Breast epithelium (tissue), 4 donors: Measurements from ENCODE around the gene ETFA. TPM values are rescaled to one million over a fixed set of nuclear protein-coding genes. Genes with fewer than 3 reads are reported as not detected.
A peak's percentile ranks its signal among the peaks of the same experiment; 100 is the strongest.

Experiments used
- DNase-seq, 2 donors: peaks; one replicate each; pipeline ENCODE4 v3.0.0-alpha.2; 2019; ENCODE audit warnings: low spot score in 2 of 2
- H3K27ac ChIP-seq, 2 donors: fragments of 200-600 bp; sonication (generic) in 1 of 2; one replicate each; pipeline ENCODE4 v1.5.1; 2016 to 2019; ENCODE audit warnings: mild to moderate bottlenecking in 1 of 2
- H3K27me3 ChIP-seq, 2 donors: fragments of 200-600 bp; sonication (generic) in 1 of 2; one replicate each; pipeline versions ENCODE4 v1.5.1 to v1.6.0; 2017 to 2019; ENCODE audit warnings: control low read depth in 1 of 2, mild to moderate bottlenecking in 1 of 2
- H3K36me3 ChIP-seq: fragments of 200-600 bp; one replicate; pipeline ENCODE4 v1.5.1; 2019
- H3K4me1 ChIP-seq, 2 donors: fragments of 200-600 bp; sonication (generic); one replicate each; pipeline ENCODE4 v1.5.1; 2016 to 2019; ENCODE audit warnings: control low read depth in 1 of 2
- H3K4me3 ChIP-seq, 3 donors: fragments of 200-600 bp; sonication (generic); 1 replicate in 2 of 3; 2 replicates in 1 of 3; pipeline ENCODE4 v1.5.1; 2016 to 2019; ENCODE audit warnings: mild to moderate bottlenecking in 3 of 3, moderate library complexity in 2 of 3
- H3K9me3 ChIP-seq, 2 donors: fragments of 200-600 bp; sonication (generic) in 1 of 2; one replicate each; pipeline ENCODE4 v1.5.1; 2016 to 2019; ENCODE audit warnings: control low read depth in 1 of 2
- POLR2A ChIP-seq: fragments of 450-650 bp; IDR thresholded peaks from one replicate; pipeline ENCODE4 v1.6.1; 2016; ENCODE audit warnings: antibody characterized with exemption, mild to moderate bottlenecking, moderate library complexity
- POLR2AphosphoS5 ChIP-seq, 3 donors: sonication (generic); formaldehyde crosslinking; IDR thresholded peaks; one replicate each; pipeline ENCODE4 v1.6.1; 2017; ENCODE audit warnings: antibody characterized with exemption in 3 of 3
- intact Hi-C: fragments of 100-400 bp; cut with DNase I; formaldehyde crosslinking; loops from one replicate; pipeline ENCODE4 v1.15.1; 2023; ENCODE audit warnings: low total_unique reads
- total RNA-seq, 3 donors: library from RNA; depleted of rRNA; stranded (reverse); fragments of >200 nt; gene quantifications; one replicate each; pipeline ENCODE4 v1.1.0, GENCODE V29; 2016
- TF ChIP-seq, protein P1 (sequence below), 3 donors: fragments of 450-650 bp; IDR thresholded peaks; one replicate each; pipeline ENCODE4 v1.5.1; 2016 to 2017; ENCODE audit warnings: antibody characterized with exemption in 3 of 3, mild to moderate bottlenecking in 3 of 3, moderate library complexity in 3 of 3

ETFA gene
- total RNA-seq, 3 donors from 2014 or later, result 96.0 to 108 (median 108) TPM

GRCh38 chr15:76208084-76208785 is 103.0 kb downstream of the ETFA start:
- Histone ChIP-seq H3K27ac (no peak overlapping the region), H3K4me3 (no peak overlapping the region), H3K9me3 (no peaks in the 10 kb centered on the region), H3K36me3 (no peaks in the 10 kb centered on the region), H3K4me1 (no peaks in the 10 kb centered on the region), H3K27me3 (no peaks in the 10 kb centered on the region)
- no peak for TF ChIP-seq POLR2AphosphoS5 (IDR thresholded peaks at IDR 0.05)
- no peak for TF ChIP-seq POLR2A
- TF ChIP-seq, protein P1, sequence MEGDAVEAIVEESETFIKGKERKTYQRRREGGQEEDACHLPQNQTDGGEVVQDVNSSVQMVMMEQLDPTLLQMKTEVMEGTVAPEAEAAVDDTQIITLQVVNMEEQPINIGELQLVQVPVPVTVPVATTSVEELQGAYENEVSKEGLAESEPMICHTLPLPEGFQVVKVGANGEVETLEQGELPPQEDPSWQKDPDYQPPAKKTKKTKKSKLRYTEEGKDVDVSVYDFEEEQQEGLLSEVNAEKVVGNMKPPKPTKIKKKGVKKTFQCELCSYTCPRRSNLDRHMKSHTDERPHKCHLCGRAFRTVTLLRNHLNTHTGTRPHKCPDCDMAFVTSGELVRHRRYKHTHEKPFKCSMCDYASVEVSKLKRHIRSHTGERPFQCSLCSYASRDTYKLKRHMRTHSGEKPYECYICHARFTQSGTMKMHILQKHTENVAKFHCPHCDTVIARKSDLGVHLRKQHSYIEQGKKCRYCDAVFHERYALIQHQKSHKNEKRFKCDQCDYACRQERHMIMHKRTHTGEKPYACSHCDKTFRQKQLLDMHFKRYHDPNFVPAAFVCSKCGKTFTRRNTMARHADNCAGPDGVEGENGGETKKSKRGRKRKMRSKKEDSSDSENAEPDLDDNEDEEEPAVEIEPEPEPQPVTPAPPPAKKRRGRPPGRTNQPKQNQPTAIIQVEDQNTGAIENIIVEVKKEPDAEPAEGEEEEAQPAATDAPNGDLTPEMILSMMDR (IDR thresholded peaks at IDR 0.05), result no peak
- intact Hi-C loops, result no loop called here
- DNase-seq, result no peak

- no peak for TF ChIP-seq POLR2AphosphoS5 (IDR thresholded peaks at IDR 0.05)
- TF ChIP-seq, protein P1 (IDR thresholded peaks at IDR 0.05), result no peak
- no peak for TF ChIP-seq POLR2A
- Histone ChIP-seq H3K4me1 (no peaks in the 10 kb centered on the region), H3K27ac (no peak overlapping the region), H3K4me3 (no peak overlapping the region), H3K9me3 (no peaks in the 10 kb centered on the region), H3K27me3 (no peaks in the 10 kb centered on the region), H3K36me3 (no peaks in the 10 kb centered on the region)
- intact Hi-C loops, result no loop called here
- peak; percentile 80 to 90 for DNase-seq
Measured at GRCh38 chr15:76206325-76206976, 104.8 kb downstream of the ETFA start.

DNA sequence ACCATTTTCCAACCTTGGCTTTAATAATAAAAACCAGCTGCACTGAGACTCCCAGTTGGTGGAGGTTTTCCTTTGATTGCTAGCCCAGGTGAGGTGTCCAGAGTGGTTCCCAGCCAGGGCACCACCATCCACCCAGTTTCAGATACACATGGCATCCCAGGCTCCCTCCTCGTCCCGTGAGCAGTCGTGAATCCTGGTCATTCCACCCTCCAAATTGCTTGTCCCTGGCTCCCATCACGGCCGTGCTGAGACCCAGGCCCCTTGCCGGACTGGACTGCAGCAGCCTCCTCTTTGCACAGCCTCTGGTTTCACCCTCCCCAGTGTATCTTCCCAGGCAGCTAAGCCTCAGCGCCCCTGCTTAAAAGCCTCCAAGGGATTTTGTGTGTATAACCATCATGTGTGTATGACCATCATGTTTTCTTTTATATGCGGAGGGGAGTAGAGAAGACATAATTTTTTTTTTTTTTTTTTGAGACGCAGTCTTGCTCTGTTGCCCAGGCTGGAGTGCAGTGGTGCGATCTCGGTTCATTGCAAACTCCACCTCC is 106.3 kb downstream of the ETFA start:
- H3K27me3 ChIP-seq, result no peaks in the 10 kb centered on the region
- no peak for DNase-seq
- TF ChIP-seq, protein P1 (IDR thresholded peaks at IDR 0.05), result no peak
- TF ChIP-seq POLR2A, result no peak
- no peak for TF ChIP-seq POLR2AphosphoS5 (IDR thresholded peaks at IDR 0.05)
- H3K4me1 ChIP-seq, result no peaks in the 10 kb centered on the region
- no peaks in the 10 kb centered on the region for H3K36me3 ChIP-seq
- intact Hi-C loops, result no loop called here
- H3K27ac ChIP-seq, result no peak overlapping the region
- H3K9me3 ChIP-seq, result no peaks in the 10 kb centered on the region
- no peak overlapping the region for H3K4me3 ChIP-seq

DNA sequence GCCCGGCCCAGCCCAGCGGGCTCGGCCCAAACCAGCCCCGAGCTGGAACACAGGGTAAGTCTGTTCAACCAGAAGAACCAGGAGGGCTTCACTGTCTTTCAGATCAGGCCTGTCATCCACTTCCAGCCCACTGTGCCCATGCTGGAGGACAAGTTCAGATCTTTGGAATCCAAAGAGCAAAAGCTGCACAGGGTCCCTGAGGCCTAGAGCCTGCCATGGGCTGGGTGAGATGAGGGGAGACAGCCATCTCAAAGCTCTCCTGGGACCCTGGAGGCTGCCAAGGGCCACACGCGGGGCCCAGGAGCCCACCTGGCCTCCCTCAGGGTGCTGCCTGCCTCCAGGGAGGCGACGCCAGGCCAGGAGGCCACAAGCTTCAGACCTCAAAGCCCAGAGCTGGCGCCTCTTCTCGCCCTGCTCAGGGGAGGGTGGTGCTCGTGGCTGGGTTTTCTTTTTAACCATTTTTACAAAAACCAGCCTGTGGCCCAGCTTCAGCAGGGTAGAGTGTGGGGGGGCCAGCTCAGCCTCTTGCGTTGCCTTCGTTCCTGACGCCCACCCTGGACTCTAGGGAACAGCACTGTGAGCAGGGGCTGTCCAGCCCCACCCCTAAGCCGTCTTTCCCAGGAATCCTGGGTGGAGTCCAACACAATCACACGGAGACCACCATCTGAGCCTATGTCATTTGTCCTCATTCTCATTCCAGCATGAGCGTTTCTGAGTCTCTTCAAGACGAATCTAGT is 107.0 kb downstream of the ETFA start:
- intact Hi-C loops, result no loop called here
- H3K36me3 ChIP-seq, result no peaks in the 10 kb centered on the region
- no peaks in the 10 kb centered on the region for H3K27me3 ChIP-seq
- no peak for DNase-seq
- no peak overlapping the region for H3K4me3 ChIP-seq
- no peaks in the 10 kb centered on the region for H3K4me1 ChIP-seq
- TF ChIP-seq POLR2AphosphoS5 (IDR thresholded peaks at IDR 0.05) (no peak), POLR2A (no peak)
- TF ChIP-seq, protein P1 (IDR thresholded peaks at IDR 0.05), result no peak
- H3K27ac ChIP-seq, result no peak overlapping the region
- no peaks in the 10 kb centered on the region for H3K9me3 ChIP-seq
